GM23338 (cell line): Measurements from ENCODE around the gene IL2. TPM values are rescaled to one million over a fixed set of nuclear protein-coding genes. Genes with fewer than 3 reads are reported as not detected.

Experiments
- ATAC-seq: fragments of 200-7000 bp; cut with Tn5 transposase; 3 replicates; pipeline ENCODE4 v1.9.1; 2020
- DNase-seq: peaks from one replicate; pipeline ENCODE4 v3.0.0-alpha.2; 2015; ENCODE audit warnings: low spot score
- H2AFZ ChIP-seq: fragments of 200-600 bp; sonication (generic); 2 replicates; pipeline ENCODE4 v1.8.0; 2016; ENCODE audit warnings: antibody characterized with exemption, mild to moderate bottlenecking, moderate library complexity
- H3F3A ChIP-seq: fragments of 200-600 bp; sonication (generic); replicated peaks from 2 replicates; pipeline ENCODE4 v1.8.0; 2017; ENCODE audit warnings: antibody characterized with exemption, mixed run types, low read depth
- H3K27ac ChIP-seq: fragments of 200-600 bp; sonication (generic); 2 replicates; pipeline ENCODE4 v1.6.1; 2016; ENCODE audit warnings: low read depth
- H3K27me3 ChIP-seq: fragments of 200-600 bp; sonication (generic); 2 replicates; pipeline ENCODE4 v1.8.0; 2016; ENCODE audit warnings: mild to moderate bottlenecking, mixed run types, moderate library complexity; ENCODE audit not compliant: insufficient read depth
- H3K36me3 ChIP-seq: fragments of 200-600 bp; sonication (generic); 2 replicates; pipeline ENCODE4 v1.8.0; 2016; ENCODE audit warnings: mild to moderate bottlenecking; ENCODE audit not compliant: insufficient read depth
- H3K4me1 ChIP-seq: fragments of 200-600 bp; sonication (generic); 2 replicates; pipeline ENCODE4 v1.8.0; 2016; ENCODE audit warnings: mild to moderate bottlenecking, moderate library complexity; ENCODE audit not compliant: insufficient read depth
- H3K4me2 ChIP-seq: fragments of 200-600 bp; sonication (generic); 2 replicates; pipeline ENCODE4 v1.7.1; 2017; ENCODE audit warnings: mixed run types
- H3K4me3 ChIP-seq: fragments of 200-600 bp; sonication (generic); 2 replicates; pipeline ENCODE4 v1.6.1; 2016; ENCODE audit warnings: mixed run types
- H3K79me2 ChIP-seq: fragments of 200-600 bp; sonication (generic); replicated peaks from 2 replicates; pipeline ENCODE4 v1.8.0; 2017; ENCODE audit warnings: mild to moderate bottlenecking; ENCODE audit not compliant: insufficient read depth
- H3K9me2 ChIP-seq: fragments of 200-600 bp; sonication (generic); 2 replicates; pipeline ENCODE4 v1.8.0; 2017; ENCODE audit not compliant: insufficient read depth
- H4K20me1 ChIP-seq: fragments of 200-600 bp; sonication (generic); replicated peaks from 2 replicates; pipeline ENCODE4 v1.8.0; 2017; ENCODE audit warnings: mild to moderate bottlenecking; ENCODE audit not compliant: insufficient read depth
- H3K27ac Mint-ChIP-seq: 2 replicates; pipeline ENCODE4 v1.8.0; 2020; ENCODE audit warnings: inconsistent platforms, mild to moderate bottlenecking, moderate library complexity, mixed read lengths
- H3K27me3 Mint-ChIP-seq: 3 replicates; pipeline ENCODE4 v1.8.0; 2022; ENCODE audit warnings: low read depth, mild to moderate bottlenecking, moderate library complexity, mixed read lengths, inconsistent platforms; ENCODE audit not compliant: insufficient read depth, poor library complexity
- H3K36me3 Mint-ChIP-seq: 3 replicates; pipeline ENCODE4 v1.8.0; 2021; ENCODE audit warnings: low read depth, mild to moderate bottlenecking, inconsistent platforms, moderate library complexity, mixed read lengths
- H3K4me1 Mint-ChIP-seq: 3 replicates; pipeline ENCODE4 v1.8.0; 2020; ENCODE audit warnings: mild to moderate bottlenecking, inconsistent platforms, mixed read lengths
- H3K4me3 Mint-ChIP-seq: 3 replicates; pipeline ENCODE4 v1.8.0; 2021; ENCODE audit warnings: moderate library complexity, mild to moderate bottlenecking, inconsistent platforms, mixed read lengths
- H3K9me3 Mint-ChIP-seq: 3 replicates; pipeline ENCODE4 v1.8.0; 2020; ENCODE audit warnings: moderate library complexity, mild to moderate bottlenecking, inconsistent platforms, mixed read lengths
- CTCF ChIP-seq, 2 experiments: fragments of 200-600 bp in 1 of 2; sonication (generic) in 1 of 2; conservative IDR thresholded peaks; 2 replicates each; pipeline versions ENCODE4 v1.5.1 to v1.6.1; 2016 to 2017; ENCODE audit warnings: antibody characterized with exemption in 2 of 2, low read depth in 2 of 2, mild to moderate bottlenecking in 2 of 2, moderate library complexity in 1 of 2
- EZH2 ChIP-seq: fragments of 200-600 bp; sonication (generic); IDR thresholded peaks from one replicate; pipeline ENCODE4 v1.8.0; 2017; ENCODE audit warnings: antibody characterized with exemption, mild to moderate bottlenecking, low read depth; ENCODE audit not compliant: unreplicated experiment
- EZH2phosphoT487 ChIP-seq: fragments of 200-600 bp; sonication (generic); IDR thresholded peaks from one replicate; pipeline ENCODE4 v1.8.1; 2018; ENCODE audit warnings: antibody characterized with exemption; ENCODE audit not compliant: unreplicated experiment
- JUNB ChIP-seq: IDR thresholded peaks from one replicate; pipeline ENCODE4 v1.6.1; 2016; ENCODE audit warnings: antibody characterized with exemption; ENCODE audit not compliant: unreplicated experiment
- NANOG ChIP-seq: IDR thresholded peaks from 2 replicates; pipeline ENCODE4 v1.6.1; 2016; ENCODE audit warnings: antibody characterized with exemption, borderline replicate concordance
- POLR2AphosphoS5 ChIP-seq: IDR thresholded peaks from 2 replicates; pipeline ENCODE4 v1.6.1; 2016; ENCODE audit warnings: antibody characterized with exemption, low read depth
- REST ChIP-seq: IDR thresholded peaks from one replicate; pipeline ENCODE4 v1.6.1; 2018; ENCODE audit warnings: antibody characterized with exemption; ENCODE audit not compliant: unreplicated experiment
- STAT1 ChIP-seq: IDR thresholded peaks from one replicate; pipeline ENCODE4 v1.6.1; 2016; ENCODE audit warnings: antibody characterized with exemption; ENCODE audit not compliant: unreplicated experiment
- ZNF331 ChIP-seq: fragments of 250-450 bp; sonication (Bioruptor Pico); IDR thresholded peaks from 2 replicates; pipeline ENCODE4 v1.5.0; 2020; ENCODE audit warnings: low read depth, mild to moderate bottlenecking, moderate library complexity
- polyA plus RNA-seq: library from polyadenylated mRNA; unstranded; fragments of >200 nt; fragmentation: Nextera tagmentation; extraction: Ambion mirVana; gene quantifications from 2 replicates; pipeline ENCODE4 v1.2.1, GENCODE V29; 2016
- total RNA-seq: library from RNA; depleted of rRNA; stranded (reverse); fragments of >200 nt; shearing (Covaris generic); gene quantifications from 2 replicates; pipeline ENCODE4 v1.2.3, GENCODE V29; 2014
- TF ChIP-seq, protein P1 (sequence below): fragments of 250-450 bp; sonication (Bioruptor Pico); IDR thresholded peaks from 2 replicates; pipeline ENCODE4 v1.5.0; 2020; ENCODE audit warnings: mild to moderate bottlenecking, moderate library complexity
- TF ChIP-seq, protein P2 (sequence below): IDR thresholded peaks from 2 replicates; pipeline ENCODE4 v1.6.1; 2016; ENCODE audit warnings: antibody characterized with exemption

IL2 gene
- total and polyA plus RNA-seq, 2 experiments from 2014 or later: not detected

- H3K9me2 ChIP-seq: no peaks in the 10 kb centered on the region
- H2AFZ ChIP-seq: peak overlapping the region; percentile 72; the same call in 1 of the 2 replicates
- Mint-ChIP-seq H3K4me1 (no peaks in the 10 kb centered on the region; the same call in 2 of the 3 replicates), H3K27ac (no peak overlapping the region), H3K36me3 (no peaks in the 10 kb centered on the region), H3K4me3 (no peak overlapping the region), H3K9me3 (no peaks in the 10 kb centered on the region; the same call in 2 of the 3 replicates), H3K27me3 (no peaks in the 10 kb centered on the region)
- no peak for ATAC-seq
- H3K79me2 ChIP-seq: no peaks in the 10 kb centered on the region
- no peak overlapping the region for H3K4me3 ChIP-seq
- no peaks in the 10 kb centered on the region for H3F3A ChIP-seq
- H3K27ac ChIP-seq: no peak overlapping the region
- no peaks in the 10 kb centered on the region for H3K36me3 ChIP-seq
- TF ChIP-seq EZH2phosphoT487 (no peak), EZH2 (no peak), CTCF (conservative IDR thresholded peaks at IDR 0.05; ENCODE audit: low read depth in 2 of 2) (no peak), NANOG (no peak), ZNF331 (no peak), STAT1 (no peak), REST (no peak), JUNB (no peak), POLR2AphosphoS5 (no peak)
- TF ChIP-seq, protein P1, sequence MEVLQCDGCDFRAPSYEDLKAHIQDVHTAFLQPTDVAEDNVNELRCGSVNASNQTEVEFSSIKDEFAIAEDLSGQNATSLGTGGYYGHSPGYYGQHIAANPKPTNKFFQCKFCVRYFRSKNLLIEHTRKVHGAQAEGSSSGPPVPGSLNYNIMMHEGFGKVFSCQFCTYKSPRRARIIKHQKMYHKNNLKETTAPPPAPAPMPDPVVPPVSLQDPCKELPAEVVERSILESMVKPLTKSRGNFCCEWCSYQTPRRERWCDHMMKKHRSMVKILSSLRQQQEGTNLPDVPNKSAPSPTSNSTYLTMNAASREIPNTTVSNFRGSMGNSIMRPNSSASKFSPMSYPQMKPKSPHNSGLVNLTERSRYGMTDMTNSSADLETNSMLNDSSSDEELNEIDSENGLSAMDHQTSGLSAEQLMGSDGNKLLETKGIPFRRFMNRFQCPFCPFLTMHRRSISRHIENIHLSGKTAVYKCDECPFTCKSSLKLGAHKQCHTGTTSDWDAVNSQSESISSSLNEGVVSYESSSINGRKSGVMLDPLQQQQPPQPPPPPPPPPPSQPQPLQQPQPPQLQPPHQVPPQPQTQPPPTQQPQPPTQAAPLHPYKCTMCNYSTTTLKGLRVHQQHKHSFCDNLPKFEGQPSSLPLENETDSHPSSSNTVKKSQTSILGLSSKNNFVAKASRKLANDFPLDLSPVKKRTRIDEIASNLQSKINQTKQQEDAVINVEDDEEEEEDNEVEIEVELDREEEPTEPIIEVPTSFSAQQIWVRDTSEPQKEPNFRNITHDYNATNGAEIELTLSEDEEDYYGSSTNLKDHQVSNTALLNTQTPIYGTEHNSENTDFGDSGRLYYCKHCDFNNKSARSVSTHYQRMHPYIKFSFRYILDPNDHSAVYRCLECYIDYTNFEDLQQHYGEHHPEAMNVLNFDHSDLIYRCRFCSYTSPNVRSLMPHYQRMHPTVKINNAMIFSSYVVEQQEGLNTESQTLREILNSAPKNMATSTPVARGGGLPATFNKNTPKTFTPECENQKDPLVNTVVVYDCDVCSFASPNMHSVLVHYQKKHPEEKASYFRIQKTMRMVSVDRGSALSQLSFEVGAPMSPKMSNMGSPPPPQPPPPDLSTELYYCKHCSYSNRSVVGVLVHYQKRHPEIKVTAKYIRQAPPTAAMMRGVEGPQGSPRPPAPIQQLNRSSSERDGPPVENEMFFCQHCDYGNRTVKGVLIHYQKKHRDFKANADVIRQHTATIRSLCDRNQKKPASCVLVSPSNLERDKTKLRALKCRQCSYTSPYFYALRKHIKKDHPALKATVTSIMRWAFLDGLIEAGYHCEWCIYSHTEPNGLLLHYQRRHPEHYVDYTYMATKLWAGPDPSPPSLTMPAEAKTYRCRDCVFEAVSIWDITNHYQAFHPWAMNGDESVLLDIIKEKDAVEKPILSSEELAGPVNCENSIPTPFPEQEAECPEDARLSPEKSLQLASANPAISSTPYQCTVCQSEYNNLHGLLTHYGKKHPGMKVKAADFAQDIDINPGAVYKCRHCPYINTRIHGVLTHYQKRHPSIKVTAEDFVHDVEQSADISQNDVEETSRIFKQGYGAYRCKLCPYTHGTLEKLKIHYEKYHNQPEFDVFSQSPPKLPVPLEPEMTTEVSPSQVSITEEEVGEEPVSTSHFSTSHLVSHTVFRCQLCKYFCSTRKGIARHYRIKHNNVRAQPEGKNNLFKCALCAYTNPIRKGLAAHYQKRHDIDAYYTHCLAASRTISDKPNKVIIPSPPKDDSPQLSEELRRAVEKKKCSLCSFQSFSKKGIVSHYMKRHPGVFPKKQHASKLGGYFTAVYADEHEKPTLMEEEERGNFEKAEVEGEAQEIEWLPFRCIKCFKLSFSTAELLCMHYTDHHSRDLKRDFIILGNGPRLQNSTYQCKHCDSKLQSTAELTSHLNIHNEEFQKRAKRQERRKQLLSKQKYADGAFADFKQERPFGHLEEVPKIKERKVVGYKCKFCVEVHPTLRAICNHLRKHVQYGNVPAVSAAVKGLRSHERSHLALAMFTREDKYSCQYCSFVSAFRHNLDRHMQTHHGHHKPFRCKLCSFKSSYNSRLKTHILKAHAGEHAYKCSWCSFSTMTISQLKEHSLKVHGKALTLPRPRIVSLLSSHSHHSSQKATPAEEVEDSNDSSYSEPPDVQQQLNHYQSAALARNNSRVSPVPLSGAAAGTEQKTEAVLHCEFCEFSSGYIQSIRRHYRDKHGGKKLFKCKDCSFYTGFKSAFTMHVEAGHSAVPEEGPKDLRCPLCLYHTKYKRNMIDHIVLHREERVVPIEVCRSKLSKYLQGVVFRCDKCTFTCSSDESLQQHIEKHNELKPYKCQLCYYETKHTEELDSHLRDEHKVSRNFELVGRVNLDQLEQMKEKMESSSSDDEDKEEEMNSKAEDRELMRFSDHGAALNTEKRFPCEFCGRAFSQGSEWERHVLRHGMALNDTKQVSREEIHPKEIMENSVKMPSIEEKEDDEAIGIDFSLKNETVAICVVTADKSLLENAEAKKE (CRISPR knock-in tag): no peak
- TF ChIP-seq, protein P2, sequence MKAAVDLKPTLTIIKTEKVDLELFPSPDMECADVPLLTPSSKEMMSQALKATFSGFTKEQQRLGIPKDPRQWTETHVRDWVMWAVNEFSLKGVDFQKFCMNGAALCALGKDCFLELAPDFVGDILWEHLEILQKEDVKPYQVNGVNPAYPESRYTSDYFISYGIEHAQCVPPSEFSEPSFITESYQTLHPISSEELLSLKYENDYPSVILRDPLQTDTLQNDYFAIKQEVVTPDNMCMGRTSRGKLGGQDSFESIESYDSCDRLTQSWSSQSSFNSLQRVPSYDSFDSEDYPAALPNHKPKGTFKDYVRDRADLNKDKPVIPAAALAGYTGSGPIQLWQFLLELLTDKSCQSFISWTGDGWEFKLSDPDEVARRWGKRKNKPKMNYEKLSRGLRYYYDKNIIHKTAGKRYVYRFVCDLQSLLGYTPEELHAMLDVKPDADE: no peak
- H4K20me1 ChIP-seq: no peaks in the 10 kb centered on the region
- no peak overlapping the region for H3K4me2 ChIP-seq
- H3K27me3 ChIP-seq: no peaks in the 10 kb centered on the region
- no peaks in the 10 kb centered on the region for H3K4me1 ChIP-seq
- no peak for DNase-seq
Observed at GRCh38 chr4:122500852-122501501, 44.5 kb upstream of the IL2 start.
